ENCODE measurements around the gene VPS35.

Gene VPS35

GRCh38 chr16:46606231-46606630, 82.7 kb downstream of the VPS35 start:
- Mint-ChIP-seq H3K27me3 (ENCODE audit: low read depth) (no peaks in the 10 kb centered on the region), H3K27ac (no peak overlapping the region), H3K9me3 (no peaks in the 10 kb centered on the region), H3K36me3 (ENCODE audit: low read depth) (peaks cover 22% of the 10 kb centered on the region), H3K4me3 (no peak overlapping the region), H3K4me1 (no peaks in the 10 kb centered on the region)
- no peak for TF ChIP-seq CTCF (IDR thresholded peaks at IDR 0.05; ENCODE audit: unreplicated experiment in 3 of 3)
